Hepatocyte (in vitro differentiated cells): ENCODE results near the gene AIP. TPM values are rescaled to one million over a fixed set of nuclear protein-coding genes. Genes with fewer than 3 reads are reported as not detected.
"Not testable (repeated sequence)": the region's sequence is repeated elsewhere in the genome, so short reads cannot be mapped to it uniquely, and the experiment has no call there.

Experiments
- DNase-seq: peaks from one replicate; pipeline ENCODE4 v3.0.0-alpha.2; 2016; ENCODE audit warnings: low spot score
- H2AFZ ChIP-seq: fragments of 200-600 bp; sonication (generic); 2 replicates; pipeline ENCODE4 v1.6.0; 2016; ENCODE audit warnings: antibody characterized with exemption, mild to moderate bottlenecking
- H3K27ac ChIP-seq: fragments of 200-600 bp; sonication (generic); 2 replicates; pipeline ENCODE4 v1.5.1; 2016; ENCODE audit warnings: mild to moderate bottlenecking
- H3K27me3 ChIP-seq: fragments of 200-600 bp; sonication (generic); 2 replicates; pipeline ENCODE4 v1.6.1; 2016
- H3K36me3 ChIP-seq: fragments of 200-600 bp; sonication (generic); replicated peaks from 2 replicates; pipeline ENCODE4 v1.5.1; 2016; ENCODE audit warnings: low read depth; ENCODE audit not compliant: insufficient read depth
- H3K4me1 ChIP-seq: fragments of 200-600 bp; sonication (generic); 2 replicates; pipeline ENCODE4 v1.5.1; 2016; ENCODE audit warnings: mild to moderate bottlenecking, moderate library complexity; ENCODE audit not compliant: insufficient read depth
- H3K4me2 ChIP-seq: fragments of 200-600 bp; sonication (generic); 2 replicates; pipeline ENCODE4 v1.6.0; 2016
- H3K4me3 ChIP-seq: fragments of 200-600 bp; sonication (generic); 2 replicates; pipeline ENCODE4 v1.5.1; 2016; ENCODE audit warnings: mild to moderate bottlenecking
- H3K79me2 ChIP-seq: fragments of 200-600 bp; sonication (generic); 2 replicates; pipeline ENCODE4 v1.6.0; 2017; ENCODE audit warnings: mild to moderate bottlenecking
- H3K9me2 ChIP-seq: fragments of 200-600 bp; sonication (generic); replicated peaks from 2 replicates; pipeline ENCODE4 v1.6.0; 2017; ENCODE audit warnings: mild to moderate bottlenecking; ENCODE audit not compliant: insufficient read depth
- H3K9me3 ChIP-seq: fragments of 200-600 bp; sonication (generic); 2 replicates; pipeline ENCODE4 v1.5.1; 2016; ENCODE audit warnings: low read depth, mild to moderate bottlenecking
- H4K20me1 ChIP-seq: fragments of 200-600 bp; sonication (generic); 2 replicates; pipeline ENCODE4 v1.6.0; 2016; ENCODE audit warnings: mild to moderate bottlenecking; ENCODE audit not compliant: insufficient read depth, poor library complexity, severe bottlenecking
- EZH2 ChIP-seq: fragments of 200-600 bp; sonication (generic); IDR thresholded peaks from 2 replicates; pipeline ENCODE4 v1.6.1; 2016; ENCODE audit warnings: antibody characterized with exemption, mild to moderate bottlenecking, borderline replicate concordance
- EZH2phosphoT487 ChIP-seq: fragments of 200-600 bp; sonication (generic); IDR thresholded peaks from one replicate; pipeline ENCODE4 v1.6.1; 2018; ENCODE audit warnings: antibody characterized with exemption, mild to moderate bottlenecking, low read depth, moderate library complexity; ENCODE audit not compliant: unreplicated experiment, severe bottlenecking
- WGBS: methylation state at CpG from one replicate; pipeline ENCODE4 v1.1.6; 2016; ENCODE audit warnings: low lambda C conversion rate; ENCODE audit errors: missing lambda C conversion rate; 5-methylcytosine and 5-hydroxymethylcytosine counted together
- polyA plus RNA-seq: library from polyadenylated mRNA; unstranded; fragments of >200 nt; fragmentation: Nextera tagmentation; extraction: Ambion mirVana; gene quantifications from 2 replicates; pipeline ENCODE4 v1.2.1, GENCODE V29; 2016
- total RNA-seq: library from RNA; depleted of rRNA; stranded (reverse); fragments of >200 nt; gene quantifications from 2 replicates; pipeline ENCODE4 v1.2.3, GENCODE V29; 2014
- TF ChIP-seq, protein P1 (sequence below): fragments of 200-600 bp; sonication (generic); IDR thresholded peaks from 2 replicates; pipeline ENCODE4 v1.5.1; 2016; ENCODE audit warnings: antibody characterized with exemption, mild to moderate bottlenecking; ENCODE audit not compliant: poor library complexity

The AIP gene
- total and polyA plus RNA-seq, 2 experiments from 2014 or later: 35.3 to 45.2 TPM

DNA sequence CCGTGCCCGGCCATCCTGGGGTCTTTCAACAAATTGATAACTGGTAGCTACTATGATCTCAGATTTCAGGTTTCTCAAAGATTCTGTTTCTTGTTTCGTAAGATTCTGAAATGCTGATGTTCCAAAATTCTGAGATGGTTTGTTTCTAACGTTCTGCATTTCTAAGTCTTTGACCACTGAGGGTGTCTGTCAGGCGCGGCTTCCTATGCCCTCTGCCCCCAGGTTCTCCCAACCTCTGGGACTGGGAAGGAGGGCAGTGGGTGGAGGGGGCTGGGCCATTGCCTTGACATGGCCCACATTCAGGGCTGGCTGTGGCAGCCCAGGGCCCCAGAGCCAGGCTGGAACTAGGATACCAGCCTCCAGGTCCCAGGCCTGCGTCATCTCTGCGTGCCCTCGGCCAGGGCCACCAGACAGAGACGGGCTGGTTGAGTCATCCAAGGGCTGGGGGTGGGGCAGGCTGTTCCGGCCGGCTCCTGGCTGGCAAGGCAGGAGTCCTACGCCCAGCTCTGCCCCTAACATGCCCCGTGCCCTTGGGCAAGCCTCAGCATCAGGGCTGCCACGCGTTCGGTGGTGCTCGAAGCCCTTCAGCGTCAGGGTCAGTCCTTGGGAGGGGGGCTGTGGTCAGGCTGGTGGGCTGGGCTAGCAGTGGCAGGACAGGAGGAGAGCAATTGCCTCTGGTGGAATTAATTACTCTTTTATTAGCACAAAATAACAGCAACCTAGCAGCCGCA, 19.0 kb upstream of the AIP start:
- Histone ChIP-seq H3K9me3 (no peaks in the 10 kb centered on the region), H3K27me3 (no peaks in the 10 kb centered on the region), H3K27ac (peak overlapping the region; percentile 78), H2AFZ (peak overlapping the region; percentile 61), H3K79me2 (peaks cover 37% of the 10 kb centered on the region), H3K9me2 (no peaks in the 10 kb centered on the region), H3K4me1 (peaks cover 8% of the 10 kb centered on the region), H3K4me3 (no peak overlapping the region), H3K36me3 (no peaks in the 10 kb centered on the region), H4K20me1 (no peaks in the 10 kb centered on the region), H3K4me2 (peak overlapping the region; percentile 88)
- WGBS: 95% methylated on average over 19 of the region's 20 CpGs
- no peak for DNase-seq
- TF ChIP-seq EZH2phosphoT487 (no peak), EZH2 (no peak)
- TF ChIP-seq, protein P1, sequence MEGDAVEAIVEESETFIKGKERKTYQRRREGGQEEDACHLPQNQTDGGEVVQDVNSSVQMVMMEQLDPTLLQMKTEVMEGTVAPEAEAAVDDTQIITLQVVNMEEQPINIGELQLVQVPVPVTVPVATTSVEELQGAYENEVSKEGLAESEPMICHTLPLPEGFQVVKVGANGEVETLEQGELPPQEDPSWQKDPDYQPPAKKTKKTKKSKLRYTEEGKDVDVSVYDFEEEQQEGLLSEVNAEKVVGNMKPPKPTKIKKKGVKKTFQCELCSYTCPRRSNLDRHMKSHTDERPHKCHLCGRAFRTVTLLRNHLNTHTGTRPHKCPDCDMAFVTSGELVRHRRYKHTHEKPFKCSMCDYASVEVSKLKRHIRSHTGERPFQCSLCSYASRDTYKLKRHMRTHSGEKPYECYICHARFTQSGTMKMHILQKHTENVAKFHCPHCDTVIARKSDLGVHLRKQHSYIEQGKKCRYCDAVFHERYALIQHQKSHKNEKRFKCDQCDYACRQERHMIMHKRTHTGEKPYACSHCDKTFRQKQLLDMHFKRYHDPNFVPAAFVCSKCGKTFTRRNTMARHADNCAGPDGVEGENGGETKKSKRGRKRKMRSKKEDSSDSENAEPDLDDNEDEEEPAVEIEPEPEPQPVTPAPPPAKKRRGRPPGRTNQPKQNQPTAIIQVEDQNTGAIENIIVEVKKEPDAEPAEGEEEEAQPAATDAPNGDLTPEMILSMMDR: no peak

DNA sequence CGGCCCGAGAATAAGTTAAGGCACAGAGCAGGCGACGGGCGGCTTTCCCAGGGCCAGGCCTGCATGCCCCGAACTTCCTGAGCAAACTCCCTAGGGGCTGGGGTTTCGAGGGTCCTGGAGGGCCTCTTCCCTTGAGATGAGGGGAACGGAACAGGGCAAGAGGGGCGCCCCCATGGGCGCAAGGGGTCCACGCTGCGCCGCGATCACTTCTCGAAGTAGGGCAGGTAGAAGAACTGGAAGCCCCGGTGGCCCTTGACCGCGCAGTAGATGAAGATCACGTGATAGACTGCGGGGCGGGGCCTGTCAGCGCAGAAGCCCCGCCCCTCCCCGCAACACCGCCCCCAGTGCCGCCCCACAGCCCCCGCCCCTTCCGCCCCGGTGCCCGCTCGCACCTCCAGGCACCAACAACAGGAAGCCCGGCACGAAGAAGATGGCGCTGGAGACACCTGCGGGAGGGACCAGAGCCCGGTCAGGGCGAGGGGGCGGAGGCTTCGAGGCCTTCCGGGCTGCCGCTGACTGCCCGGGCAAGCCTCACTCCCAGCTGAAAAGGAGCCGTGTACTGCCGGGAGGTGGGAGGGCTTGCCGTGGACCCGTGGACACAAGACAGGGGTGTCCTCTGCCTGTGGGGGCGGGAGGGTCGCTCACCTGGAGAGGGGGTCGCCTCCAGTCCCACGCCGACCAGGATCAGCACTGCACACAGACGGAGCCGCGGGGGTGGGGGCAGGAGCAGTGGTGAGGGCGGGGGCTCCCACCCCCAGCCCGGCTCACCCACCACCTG, 18.2 kb upstream of the AIP start:
- H3K4me1 ChIP-seq: peaks cover 8% of the 10 kb centered on the region
- TF ChIP-seq, protein P1: no peak
- TF ChIP-seq EZH2 (no peak), EZH2phosphoT487 (no peak)
- H3K79me2 ChIP-seq: peaks cover 37% of the 10 kb centered on the region
- peak overlapping the region; percentile 98 for H3K27ac ChIP-seq
- H3K9me3 ChIP-seq: no peaks in the 10 kb centered on the region
- peak; percentile 93 for DNase-seq
- H4K20me1 ChIP-seq: no peaks in the 10 kb centered on the region
- H3K27me3 ChIP-seq: no peaks in the 10 kb centered on the region
- H3K9me2 ChIP-seq: no peaks in the 10 kb centered on the region
- 26% methylated on average over 45 of the region's 56 CpGs for WGBS
- H3K36me3 ChIP-seq: no peaks in the 10 kb centered on the region
- H3K4me2 ChIP-seq: peak overlapping the region; percentile 88
- peak overlapping the region; percentile 61 for H2AFZ ChIP-seq
- H3K4me3 ChIP-seq: peak overlapping the region; percentile 60

DNA sequence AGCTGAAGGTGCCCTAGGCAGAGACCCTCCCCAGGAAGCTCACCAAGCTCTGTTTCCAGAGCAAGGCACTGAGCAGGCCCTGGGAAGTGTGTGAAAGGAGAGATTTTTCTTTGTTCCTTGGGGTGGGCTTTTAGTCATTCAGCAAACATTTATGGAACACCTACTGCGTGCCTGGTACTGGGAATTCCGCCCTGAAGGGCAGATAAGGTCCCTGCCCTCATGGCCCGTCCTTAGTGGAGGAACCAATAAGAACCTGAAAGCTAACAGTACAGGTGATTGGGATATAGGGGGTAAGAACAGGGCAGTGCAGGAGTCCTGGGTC, 17.7 kb upstream of the AIP start:
- Histone ChIP-seq H3K36me3 (no peaks in the 10 kb centered on the region), H3K27me3 (no peaks in the 10 kb centered on the region), H3K4me2 (peak overlapping the region; percentile 88), H3K4me1 (peaks cover 8% of the 10 kb centered on the region), H3K27ac (peak overlapping the region; percentile 98), H4K20me1 (no peaks in the 10 kb centered on the region), H3K4me3 (peak overlapping the region; percentile 60), H3K9me3 (no peaks in the 10 kb centered on the region), H3K9me2 (no peaks in the 10 kb centered on the region), H2AFZ (peak overlapping the region; percentile 43), H3K79me2 (peaks cover 37% of the 10 kb centered on the region)
- 46% methylated on average over 3 of the region's 3 CpGs for WGBS
- no peak for TF ChIP-seq EZH2
- TF ChIP-seq EZH2phosphoT487: no peak
- TF ChIP-seq, protein P1: no peak
- peak; percentile 45 for DNase-seq

DNA sequence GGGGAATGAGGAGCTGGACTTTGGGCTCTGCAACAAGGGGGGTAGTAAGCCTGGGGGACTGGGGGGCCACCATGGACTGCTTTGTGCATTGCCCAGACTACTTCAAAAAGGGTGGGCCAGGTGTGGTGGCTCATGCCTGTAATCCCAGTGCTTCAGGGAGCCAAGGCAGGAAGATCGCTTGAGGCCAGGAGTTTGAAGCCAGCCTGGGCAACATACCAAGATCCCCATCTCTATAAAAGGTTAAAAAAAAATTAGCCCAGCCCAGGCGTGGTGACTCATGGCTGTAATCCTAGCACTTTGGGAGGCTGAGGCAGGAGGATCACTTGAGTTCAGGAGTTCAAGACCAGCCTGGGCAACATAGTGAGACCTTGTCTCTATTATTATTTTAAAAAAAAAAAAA, 17.3 kb upstream of the AIP start:
- H3K9me3 ChIP-seq, H2AFZ ChIP-seq, H3K4me1 ChIP-seq, H3K36me3 ChIP-seq, H3K4me3 ChIP-seq, H4K20me1 ChIP-seq, H3K27me3 ChIP-seq, H3K9me2 ChIP-seq, DNase-seq: not testable (repeated sequence)
- Histone ChIP-seq H3K4me2 (peak overlapping the region; percentile 88), H3K79me2 (peaks cover 37% of the 10 kb centered on the region), H3K27ac (peak overlapping the region; percentile 98)
- 88% methylated on average over 2 of the region's 2 CpGs for WGBS
